H1 (cell line): Measurements from ENCODE around the gene BEST1. TPM values are rescaled to one million over a fixed set of nuclear protein-coding genes. Genes with fewer than 3 reads are reported as not detected.

Source experiments
- CTCF ChIA-PET: fragments of 300-600 bp; sonication (Branson Sonifier 250); formaldehyde crosslinking; loops from one replicate; lab custom pipeline; 2021; ENCODE audit not compliant: partially characterized antibody; lab: Charles Lee
- POLR2A ChIA-PET: fragments of 300-600 bp; sonication (Branson Sonifier 250); formaldehyde crosslinking; loops from one replicate; lab custom pipeline; 2021; ENCODE audit warnings: inconsistent platforms; ENCODE audit not compliant: partially characterized antibody; lab: Charles Lee
- DNase-seq, 2 experiments: peaks; one replicate each; pipeline versions ENCODE4 v3.0.0 to v3.0.0-alpha.2; 2010 to 2022; ENCODE audit warnings: low spot score in 2 of 2, low read depth in 1 of 2, mixed read lengths in 1 of 2
- FAIRE-seq: peaks from 2 replicates; lab custom pipeline; 2011; peaks lifted over from hg19 to GRCh38; lab: Jason Lieb, UNC
- H2AFZ ChIP-seq: 2 replicates; pipeline ENCODE4 v1.8.1; 2012; ENCODE audit warnings: low read length, inconsistent platforms
- H2AK5ac ChIP-seq: 2 replicates; pipeline ENCODE4 v1.6.1; 2013; ENCODE audit warnings: low read depth, low read length
- H2BK120ac ChIP-seq: replicated peaks from 2 replicates; pipeline ENCODE3; 2013; ENCODE audit warnings: low read depth, low read length, inconsistent platforms
- H2BK12ac ChIP-seq: 2 replicates; pipeline ENCODE4 v1.6.1; 2013; ENCODE audit warnings: low read depth, low read length
- H2BK15ac ChIP-seq: 2 replicates; pipeline ENCODE4 v1.6.1; 2013; ENCODE audit warnings: low read length
- H2BK20ac ChIP-seq: 2 replicates; pipeline ENCODE4 v1.6.1; 2013; ENCODE audit warnings: low read length
- H2BK5ac ChIP-seq: 2 replicates; pipeline ENCODE4 v1.6.1; 2013; ENCODE audit warnings: low read depth, low read length
- H3K14ac ChIP-seq: 2 replicates; pipeline ENCODE4 v1.6.1; 2013; ENCODE audit warnings: inconsistent platforms; ENCODE audit not compliant: insufficient read length
- H3K18ac ChIP-seq: 2 replicates; pipeline ENCODE4 v1.6.1; 2013; ENCODE audit warnings: low read length; ENCODE audit errors: extremely low read depth
- H3K23ac ChIP-seq: 2 replicates; pipeline ENCODE4 v1.6.1; 2013; ENCODE audit warnings: inconsistent platforms; ENCODE audit not compliant: insufficient read length
- H3K23me2 ChIP-seq: 2 replicates; pipeline ENCODE4 v1.6.1; 2013; ENCODE audit warnings: low read depth, low read length
- H3K27ac ChIP-seq: 2 replicates; pipeline ENCODE4 v1.6.1; 2011; ENCODE audit warnings: low read depth, low read length, inconsistent platforms
- H3K27me3 ChIP-seq, 4 experiments: replicated peaks in 1 of 4; 1 replicate in 1 of 4; 2 replicates in 3 of 4; pipeline versions ENCODE4 v1.6.1 to v1.8.1; 2011 to 2013; ENCODE audit warnings: low read length in 3 of 4, mild to moderate bottlenecking in 3 of 4, inconsistent platforms in 2 of 4, mixed read lengths in 2 of 4, moderate library complexity in 1 of 4; ENCODE audit not compliant: control insufficient read depth in 3 of 4, insufficient read depth in 3 of 4; ENCODE audit errors: extremely low read depth in 1 of 4
- H3K36me3 ChIP-seq, 4 experiments: 2 replicates each; pipeline versions ENCODE4 v1.6.1 to v1.8.1; 2011 to 2013; ENCODE audit warnings: mild to moderate bottlenecking in 4 of 4, low read length in 3 of 4, moderate library complexity in 2 of 4, control low read depth in 1 of 4, inconsistent platforms in 1 of 4; ENCODE audit not compliant: insufficient read depth in 4 of 4, control insufficient read depth in 2 of 4
- H3K4ac ChIP-seq: replicated peaks from 2 replicates; pipeline ENCODE3; 2013; ENCODE audit warnings: low read length, low read depth, mixed read lengths, inconsistent platforms; ENCODE audit not compliant: insufficient read length
- H3K4me1 ChIP-seq, 4 experiments: replicated peaks in 1 of 4; 1 replicate in 1 of 4; 2 replicates in 3 of 4; pipeline versions ENCODE4 v1.6.1 to v1.8.1; 2011 to 2013; ENCODE audit warnings: low read length in 3 of 4, inconsistent platforms in 2 of 4, mixed read lengths in 1 of 4; ENCODE audit not compliant: insufficient read depth in 4 of 4, control insufficient read depth in 3 of 4
- H3K4me2 ChIP-seq, 2 experiments: 2 replicates each; pipeline versions ENCODE4 v1.6.1 to v1.8.1; 2011 to 2013; ENCODE audit warnings: low read depth in 2 of 2, low read length in 2 of 2, control low read depth in 1 of 2, inconsistent platforms in 1 of 2, mild to moderate bottlenecking in 1 of 2; ENCODE audit not compliant: insufficient read depth in 1 of 2
- H3K4me3 ChIP-seq, 4 experiments: fragments of 200-600, 300-600 bp in 1 of 4; sonication (generic), shearing (Covaris generic), sonication (Bioruptor Twin) in 1 of 4; 2 replicates each; pipeline versions ENCODE4 v1.5.1 to v1.8.1; 2011 to 2016; ENCODE audit warnings: low read length in 4 of 4, low read depth in 3 of 4, control low read depth in 2 of 4, inconsistent platforms in 2 of 4, mild to moderate bottlenecking in 2 of 4, mixed read lengths in 1 of 4, moderate library complexity in 1 of 4; ENCODE audit not compliant: insufficient read depth in 2 of 4; ENCODE audit errors: extremely low read depth in 1 of 4
- H3K56ac ChIP-seq: replicated peaks from 2 replicates; pipeline ENCODE3; 2013; ENCODE audit warnings: low read depth, mild to moderate bottlenecking, mixed read lengths, low read length, inconsistent platforms; ENCODE audit not compliant: insufficient read length
- H3K79me1 ChIP-seq: 2 replicates; pipeline ENCODE4 v1.6.1; 2013; ENCODE audit warnings: low read depth, low read length, control low read depth
- H3K79me2 ChIP-seq, 2 experiments: 2 replicates each; pipeline versions ENCODE4 v1.6.1 to v1.8.1; 2012 to 2013; ENCODE audit warnings: low read length in 2 of 2, mild to moderate bottlenecking in 2 of 2, inconsistent platforms in 1 of 2; ENCODE audit not compliant: insufficient read depth in 2 of 2, control insufficient read depth in 1 of 2
- H3K9ac ChIP-seq, 4 experiments: replicated peaks in 1 of 4; 1 replicate in 1 of 4; 2 replicates in 3 of 4; pipeline versions ENCODE4 v1.6.1 to v1.8.1; 2011 to 2013; ENCODE audit warnings: low read depth in 3 of 4, low read length in 3 of 4, control low read depth in 2 of 4, mild to moderate bottlenecking in 2 of 4, moderate library complexity in 2 of 4, inconsistent platforms in 1 of 4; ENCODE audit errors: extremely low read depth in 1 of 4
- H3K9me3 ChIP-seq, 2 experiments: 2 replicates each; pipeline versions ENCODE4 v1.6.1 to v1.8.1; 2012 to 2013; ENCODE audit warnings: mild to moderate bottlenecking in 2 of 2, moderate library complexity in 2 of 2, control low read depth in 1 of 2, inconsistent platforms in 1 of 2, low read depth in 1 of 2, low read length in 1 of 2, mixed read lengths in 1 of 2; ENCODE audit not compliant: insufficient read depth in 2 of 2
- H4K20me1 ChIP-seq, 2 experiments: replicated peaks in 1 of 2; 2 replicates each; pipeline versions ENCODE3 to v1.8.1; 2011 to 2013; ENCODE audit warnings: inconsistent platforms in 2 of 2, low read length in 2 of 2, mild to moderate bottlenecking in 1 of 2; ENCODE audit not compliant: insufficient read depth in 2 of 2, control insufficient read depth in 1 of 2
- H4K5ac ChIP-seq: 2 replicates; pipeline ENCODE4 v1.6.1; 2013; ENCODE audit warnings: low read length, low read depth, mixed read lengths, inconsistent platforms; ENCODE audit not compliant: insufficient read length
- H4K8ac ChIP-seq: 2 replicates; pipeline ENCODE4 v1.8.0; 2013; ENCODE audit warnings: mild to moderate bottlenecking, moderate library complexity, low read length, inconsistent platforms; ENCODE audit not compliant: insufficient read depth; ENCODE audit errors: extremely low read depth
- H4K91ac ChIP-seq: replicated peaks from 2 replicates; pipeline ENCODE3; 2013; ENCODE audit warnings: low read length, mixed read lengths, inconsistent platforms; ENCODE audit not compliant: insufficient read length
- E2F6 ChIP-seq: IDR thresholded peaks from 2 replicates; pipeline ENCODE4 v1.6.1; 2012; ENCODE audit warnings: inconsistent platforms
- EZH2 ChIP-seq: fragments of 200-600 bp; sonication (generic); IDR thresholded peaks from 2 replicates; pipeline ENCODE4 v1.7.1; 2012; ENCODE audit warnings: low read depth, mild to moderate bottlenecking, moderate library complexity, low read length, inconsistent platforms; ENCODE audit not compliant: severe bottlenecking
- GTF2F1 ChIP-seq: IDR thresholded peaks from 2 replicates; pipeline ENCODE4 v1.6.1; 2012; ENCODE audit warnings: low read depth, low read length, improper control_type of control experiment, borderline replicate concordance
- HDAC2 ChIP-seq, 2 experiments: fragments of 300-600 bp in 1 of 2; sonication (generic) in 1 of 2; IDR thresholded peaks; 2 replicates each; pipeline ENCODE4 v1.6.1; 2011 to 2012; ENCODE audit warnings: low read depth in 2 of 2, low read length in 2 of 2, mild to moderate bottlenecking in 2 of 2, moderate library complexity in 2 of 2, borderline replicate concordance in 1 of 2, inconsistent platforms in 1 of 2
- RAD21 ChIP-seq, 2 experiments: IDR thresholded peaks in 1 of 2; conservative IDR thresholded peaks in 1 of 2; 2 replicates each; pipeline ENCODE4 v1.6.1; 2011; ENCODE audit warnings: low read depth in 2 of 2, low read length in 2 of 2, improper control_type of control experiment in 1 of 2, inconsistent platforms in 1 of 2, mild to moderate bottlenecking in 1 of 2, moderate library complexity in 1 of 2
- RXRA ChIP-seq: IDR thresholded peaks from 2 replicates; pipeline ENCODE4 v1.6.1; 2011; ENCODE audit warnings: low read depth, mild to moderate bottlenecking, low read length, moderate library complexity; ENCODE audit not compliant: insufficient read depth
- SIN3A ChIP-seq, 2 experiments: IDR thresholded peaks in 1 of 2; conservative IDR thresholded peaks in 1 of 2; 2 replicates each; pipeline ENCODE4 v1.6.1; 2011 to 2012; ENCODE audit warnings: low read length in 2 of 2, improper control_type of control experiment in 1 of 2, low read depth in 1 of 2, mild to moderate bottlenecking in 1 of 2
- SP1 ChIP-seq: IDR thresholded peaks from 2 replicates; pipeline ENCODE4 v1.6.1; 2011; ENCODE audit warnings: low read depth, low read length
- TCF12 ChIP-seq: IDR thresholded peaks from 2 replicates; pipeline ENCODE4 v1.6.1; 2011; ENCODE audit warnings: low read depth, mild to moderate bottlenecking, low read length
- YY1 ChIP-seq: IDR thresholded peaks from 2 replicates; pipeline ENCODE4 v1.6.1; 2011; ENCODE audit warnings: low read depth, mild to moderate bottlenecking, low read length
- WGBS, 2 experiments: shearing (Covaris generic) in 1 of 2; methylation state at CpG; one replicate each; pipeline versions ENCODE4 v1.1.6 to v1.1.7; 2013 to 2015; ENCODE audit warnings: low lambda C conversion rate in 2 of 2, mixed read lengths in 2 of 2, inconsistent platforms in 1 of 2, low coverage in 1 of 2, missing lambda C conversion rate in 1 of 2; ENCODE audit not compliant: insufficient replicate concordance in 2 of 2, insufficient coverage in 1 of 2, insufficient read length in 1 of 2; ENCODE audit errors: extremely low coverage in 1 of 2, missing lambda C conversion rate in 1 of 2; 5-methylcytosine and 5-hydroxymethylcytosine counted together
- polyA plus RNA-seq, 7 experiments: library from polyadenylated mRNA; depleted of rRNA in 3 of 7; stranded (reverse) in 5 of 7; unstranded in 2 of 7; fragments of >200 nt in 5 of 7; fragments of 200-250 nt in 2 of 7; gene quantifications; 1 replicate in 5 of 7; 2 replicates in 1 of 7; 4 replicates in 1 of 7; pipeline versions ENCODE4 v1.2.1 to v1.2.3, GENCODE V29; 2011 to 2013; ENCODE audit warnings: missing spikeins in 2 of 7, mixed read lengths in 2 of 7
- total RNA-seq: library from RNA; stranded (reverse); fragmentation: NEBNext Ultra II Directional; extraction: Animal tissue kit (Norgen Biotek cat#: 25700); gene quantifications from 2 replicates; pipeline ENCODE4 v1.2.1, GENCODE V29; 2021

BEST1 gene
- total and polyA plus RNA-seq, 2 of the 8 experiments (the other 6 are each of a cell fraction or from before 2014, with no cell fraction given), result 0.22 to 0.62 TPM

DNA sequence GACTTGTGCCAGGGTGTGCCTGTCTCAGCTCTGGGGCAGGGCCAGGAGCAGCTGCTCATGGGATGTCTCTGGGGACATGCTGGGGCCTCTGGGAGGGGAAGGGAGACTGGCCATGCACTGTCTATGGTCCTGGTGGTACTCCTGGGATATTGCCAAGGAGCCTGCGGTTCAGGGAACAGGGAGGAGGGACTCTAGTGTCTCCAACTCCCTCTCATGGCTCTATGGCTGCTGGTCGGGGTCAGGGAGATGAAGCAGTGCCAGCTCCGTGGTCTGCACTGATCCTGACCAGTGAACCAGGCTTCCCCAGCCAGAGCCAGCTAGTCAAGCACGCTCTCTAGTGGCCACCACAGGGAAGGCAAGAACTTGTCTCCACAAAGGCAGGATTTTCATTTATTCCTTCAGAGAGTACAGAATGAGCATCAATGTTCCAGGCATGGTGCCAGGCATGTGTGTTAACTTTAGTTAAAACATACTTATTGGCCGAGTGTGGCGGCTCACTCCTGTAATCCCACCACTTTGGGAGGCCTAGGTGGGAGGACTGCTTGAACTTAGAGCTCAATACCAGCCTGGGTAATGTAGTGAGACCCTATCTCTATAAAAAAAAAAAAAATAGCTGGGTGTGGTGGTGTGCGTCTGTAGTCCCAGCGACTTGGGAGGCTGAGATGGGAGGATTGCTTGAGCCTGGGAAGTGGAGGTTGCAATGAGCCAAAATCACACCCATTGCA lies 2.5 kb upstream of the BEST1 start:
- no peaks in the 10 kb centered on the region for H3K79me2 ChIP-seq
- H3K79me1 ChIP-seq, result no peaks in the 10 kb centered on the region
- FAIRE-seq, result peak; percentile 83
- ChIA-PET POLR2A (interaction anchor here (0.9 to 9.0 kb wide), 13 partner anchors 10 to 161 kb away, joined by 3 to 137 read pairs (median 5); partner anchors contain the start of gene FTH1), CTCF (interaction anchor here (0.6 to 10.3 kb wide), 56 partner anchors 7 to 281 kb away, joined by 3 to 658 read pairs (median 5); partner anchors contain the start of genes FADS3, FEN1, FTH1 and RAB3IL1)
- no peaks in the 10 kb centered on the region for H3K9me3 ChIP-seq
- no peak overlapping the region for H2BK5ac ChIP-seq
- H2AFZ ChIP-seq, result peak overlapping the region; percentile 88
- no peak overlapping the region for H4K91ac ChIP-seq
- no peak overlapping the region for H3K27ac ChIP-seq
- DNase-seq, result peak; percentile 60 to 86
- no peak overlapping the region for H3K9ac ChIP-seq
- no peaks in the 10 kb centered on the region for H4K20me1 ChIP-seq
- H3K56ac ChIP-seq, result no peak overlapping the region
- H3K4ac ChIP-seq, result no peak overlapping the region
- H3K23me2 ChIP-seq, result no peaks in the 10 kb centered on the region; the same call in 1 of the 2 replicates
- 15% methylated on average over 8 of the region's 8 CpGs; no CpG with 5 or more reads in 1 of the 2 experiments for WGBS, 2 experiments
- H4K5ac ChIP-seq, result no peak overlapping the region
- H4K8ac ChIP-seq, result peak overlapping the region; percentile 63; the same call in 1 of the 2 replicates
- H3K4me3 ChIP-seq, result no peak overlapping the region
- H2BK12ac ChIP-seq, result peak overlapping the region; percentile 68
- H2BK120ac ChIP-seq, result no peak overlapping the region
- H3K23ac ChIP-seq, result no peak overlapping the region
- H2BK15ac ChIP-seq, result no peak overlapping the region
- no peaks in the 10 kb centered on the region; a peak in 1 of 7 replicates for H3K4me1 ChIP-seq
- no peaks in the 10 kb centered on the region for H3K27me3 ChIP-seq
- H3K18ac ChIP-seq, result no peak overlapping the region
- no peak overlapping the region for H3K14ac ChIP-seq
- H2BK20ac ChIP-seq, result no peak overlapping the region
- no peak overlapping the region for H3K4me2 ChIP-seq
- no peak overlapping the region for H2AK5ac ChIP-seq
- no peaks in the 10 kb centered on the region for H3K36me3 ChIP-seq
- peak; percentile 60; the same call in 1 of the 2 replicates for TF ChIP-seq YY1
- no peak for TF ChIP-seq EZH2
- TF ChIP-seq E2F6, result no peak
- TF ChIP-seq HDAC2 (IDR thresholded peaks at IDR 0.05; ENCODE audit: borderline replicate concordance in 1 of 2, low read depth in 2 of 2, low read length in 2 of 2), result no peak
- no peak for TF ChIP-seq SIN3A (conservative IDR thresholded peaks at IDR 0.05 in 1 of 2, IDR thresholded peaks at IDR 0.05 in 1 of 2; ENCODE audit: low read depth in 1 of 2, low read length in 2 of 2)
- TF ChIP-seq GTF2F1, result 0 out of 2 replicates have a peak, but pooled peaks have one; percentile 13
- TF ChIP-seq RAD21 (IDR thresholded peaks at IDR 0.05 in 1 of 2, conservative IDR thresholded peaks at IDR 0.05 in 1 of 2; ENCODE audit: low read depth in 2 of 2, low read length in 2 of 2), result peak; percentile 100
- no peak for TF ChIP-seq TCF12
- TF ChIP-seq SP1, result no peak
- TF ChIP-seq RXRA, result no peak
